HG03469 (cell line): ENCODE measurements around the gene MAFG.
"Not testable (repeated sequence)": the region's sequence is repeated elsewhere in the genome, so short reads cannot be mapped to it uniquely, and the experiment has no call there.

Source experiments
- ATAC-seq: cut with Tn5 transposase; IDR thresholded peaks from one replicate; pipeline ENCODE4 v1.9.1; 2021; ENCODE audit warnings: mild to moderate bottlenecking, moderate library complexity, moderate number of reproducible peaks; ENCODE audit not compliant: unreplicated experiment

MAFG gene

GRCh38 chr17:81924557-81925532 is 2.7 kb downstream of the MAFG start:
- ATAC-seq, result no peak

GRCh38 chr17:81923302-81924260 is 4.0 kb downstream of the MAFG start:
- ATAC-seq, result no peak

- ATAC-seq, result no peak
These were observed 4.8 kb downstream of the MAFG start for GRCh38 chr17:81922566-81923301.

- ATAC-seq, result no peak
These were observed 5.5 kb downstream of the MAFG start for GRCh38 chr17:81921996-81922565.

- ATAC-seq, result no peak
These were observed 6.0 kb downstream of the MAFG start for GRCh38 chr17:81921537-81921862.

- no peak for ATAC-seq
These were observed 6.7 kb downstream of the MAFG start for GRCh38 chr17:81920612-81921536.

GRCh38 chr17:81918832-81919545 is 8.5 kb downstream of the MAFG start:
- ATAC-seq, result no peak

- ATAC-seq, result not testable (repeated sequence)
These were observed 9.2 kb downstream of the MAFG start for GRCh38 chr17:81918333-81918669.

- no peak for ATAC-seq
These were observed 9.8 kb downstream of the MAFG start, which contains the start of gene SIRT7 for GRCh38 chr17:81917565-81918332. Gene SIRT7, minus strand, starts transcription at chr17:81918176. Its CDS starts 45 bp downstream, at chr17:81918131.

- ATAC-seq, result no peak
These were observed 11.1 kb downstream of the MAFG start for GRCh38 chr17:81916234-81917001.

GRCh38 chr17:81915331-81915730 is 12.2 kb downstream of the MAFG start:
- ATAC-seq, result no peak

- no peak for ATAC-seq
These were observed 13.3 kb downstream of the MAFG start for GRCh38 chr17:81914103-81914850.

- no peak for ATAC-seq
These were observed 14.0 kb downstream of the MAFG start for GRCh38 chr17:81913394-81914102.

GRCh38 chr17:81912441-81913309 is 14.9 kb downstream of the MAFG start:
- ATAC-seq, result no peak

- no peak for ATAC-seq
These were observed 15.6 kb downstream of the MAFG start for GRCh38 chr17:81911969-81912368.
